ENCODE measurements around the gene PCNX1. TPM values are rescaled to one million over a fixed set of nuclear protein-coding genes. Genes with fewer than 3 reads are reported as not detected.

PCNX1 gene
- total and polyA plus RNA-seq, 9 of the 15 experiments (the other 6 are each of a cell fraction or from before 2014, with no cell fraction given): 0.30 to 4.5 (median 2.3) TPM

GRCh38 chr14:71107921-71108320, 200.7 kb downstream of the PCNX1 start (continued):
- TF ChIP-seq CBFB (CRISPR knock-in tag; IDR thresholded peaks at IDR 0.05) (no peak), ELF1 (tag; IDR thresholded peaks at IDR 0.05) (no peak)

GRCh38 chr14:71108398-71109119, 201.3 kb downstream of the PCNX1 start:
- Histone ChIP-seq H3K4me1 (replicated peaks in 1 of 2; ENCODE audit: control insufficient read depth in 2 of 2, insufficient read depth in 2 of 2, low read length in 2 of 2) (no peaks in the 10 kb centered on the region), H2AFZ (ENCODE audit: low read depth, low read length) (no peak overlapping the region), H3K9me1 (ENCODE audit: control insufficient read depth, insufficient read depth, low read length) (no peaks in the 10 kb centered on the region), H3K9me3 (replicated peaks; ENCODE audit: control insufficient read depth, insufficient read depth, low read depth, low read length) (no peaks in the 10 kb centered on the region), H3K79me2 (ENCODE audit: control insufficient read depth, insufficient read depth, low read length) (no peaks in the 10 kb centered on the region), H3K4me3 (no peak overlapping the region), H4K20me1 (replicated peaks; ENCODE audit: control insufficient read depth, insufficient read depth, low read length) (no peaks in the 10 kb centered on the region), H3K4me2 (ENCODE audit: insufficient read depth, low read length) (no peak overlapping the region), H3K27me3 (ENCODE audit: control insufficient read depth in 2 of 2, insufficient read depth in 2 of 2, low read length in 2 of 2) (no peaks in the 10 kb centered on the region), H3K27ac (ENCODE audit: extremely low read depth, low read depth, low read length) (no peak overlapping the region), H3K36me3 (ENCODE audit: control insufficient read depth, insufficient read depth, low read length) (no peaks in the 10 kb centered on the region), H3K9ac (ENCODE audit: insufficient read depth in 1 of 2, low read depth in 2 of 2, low read length in 2 of 2) (no peak overlapping the region)
- ATAC-seq: no peak
- in situ Hi-C loops (cut with MboI): no loop called here
- 66% methylated on average over 11 of the region's 16 CpGs for WGBS (ENCODE audit: insufficient coverage, low coverage, missing lambda C conversion rate)
- CTCF ChIA-PET (ENCODE audit: low intra/inter-chr PET ratio): no interaction called here
- intact Hi-C loops (cut with micrococcal nuclease): no loop called here
- DNase-seq (ENCODE audit: extremely low read depth in 1 of 4, low spot score in 3 of 4): no peak
- POLR2A ChIA-PET: interaction anchor here (1.0 kb wide), 1 partner anchor 10 kb away, joined by 3 read pairs; no protein-coding TSS in a partner anchor
- no TSS peak for BruUV-seq (replicated peaks)
- no peak for FAIRE-seq
- TF ChIP-seq SMAD4 (CRISPR knock-in tag; conservative IDR thresholded peaks at IDR 0.05): no peak
- no peak for TF ChIP-seq TARDBP (IDR thresholded peaks at IDR 0.05)
- no peak for TF ChIP-seq ZBTB8A (IDR thresholded peaks at IDR 0.05; ENCODE audit: partially characterized antibody)
- TF ChIP-seq E2F8 (IDR thresholded peaks at IDR 0.05; ENCODE audit: low read depth, partially characterized antibody): no peak
- no peak for TF ChIP-seq CREB3 (tag; conservative IDR thresholded peaks at IDR 0.05; ENCODE audit: low read depth)
- no peak for TF ChIP-seq LCOR (CRISPR knock-in tag; IDR thresholded peaks at IDR 0.05)
- no peak for TF ChIP-seq EP300 (IDR thresholded peaks at IDR 0.05; ENCODE audit: low read length)
- no peak for TF ChIP-seq MLLT1 (IDR thresholded peaks at IDR 0.05)
- no peak for TF ChIP-seq TEAD4 (IDR thresholded peaks at IDR 0.05; ENCODE audit: low read length)
- TF ChIP-seq TEAD4 (CRISPR knock-in tag; IDR thresholded peaks at IDR 0.05; ENCODE audit: borderline replicate concordance): no peak
- no peak for TF ChIP-seq FOXO4 (CRISPR knock-in tag; IDR thresholded peaks at IDR 0.05)
- no peak for TF ChIP-seq CGGBP1 (CRISPR knock-in tag; IDR thresholded peaks at IDR 0.05)
